ENCODE results near the gene TESK1. TPM values are rescaled to one million over a fixed set of nuclear protein-coding genes. Genes with fewer than 3 reads are reported as not detected.

Gene TESK1
- total RNA-seq, 1 donor from 2014 or later, result 30.9 TPM

- Mint-ChIP-seq H3K36me3 (ENCODE audit: low read depth, unreplicated experiment) (peaks cover 20% of the 10 kb centered on the region), H3K4me3 (ENCODE audit: unreplicated experiment) (no peak overlapping the region), H3K4me1 (ENCODE audit: low read depth, unreplicated experiment) (peaks cover 12% of the 10 kb centered on the region), H3K9me3 (ENCODE audit: unreplicated experiment) (peaks cover 3% of the 10 kb centered on the region), H3K27me3 (ENCODE audit: low read depth, unreplicated experiment) (no peaks in the 10 kb centered on the region), H3K27ac (ENCODE audit: unreplicated experiment) (peak overlapping the region; percentile 6)
- FAIRE-seq (no peak), DNase-seq (ENCODE audit: low read depth) (no peak)
- Histone ChIP-seq H2AFZ (ENCODE audit: low read depth, low read length) (no peak overlapping the region), H3K79me2 (ENCODE audit: insufficient read depth, low read length) (no peaks in the 10 kb centered on the region), H3K27ac (ENCODE audit: low read depth, low read length) (no peak overlapping the region), H3K9ac (ENCODE audit: low read length) (no peak overlapping the region), H3K27me3 (ENCODE audit: insufficient read depth, low read length) (no peaks in the 10 kb centered on the region), H4K20me1 (ENCODE audit: insufficient read depth, low read length) (peaks cover 7% of the 10 kb centered on the region), H3K4me2 (ENCODE audit: low read length) (no peak overlapping the region), H3K36me3 (ENCODE audit: insufficient read depth, low read length) (peaks cover 15% of the 10 kb centered on the region), H3K4me3 (ENCODE audit: insufficient read depth, low read depth, low read length) (no peak overlapping the region), H3K9me3 (ENCODE audit: insufficient read depth, low read depth, low read length) (no peaks in the 10 kb centered on the region), H3K4me1 (ENCODE audit: insufficient read depth, low read length) (peaks cover 4% of the 10 kb centered on the region)
- no peak for TF ChIP-seq CTCF (IDR thresholded peaks at IDR 0.05; ENCODE audit: insufficient read depth, low read depth, low read length)
- TF ChIP-seq EZH2 (IDR thresholded peaks at IDR 0.05; ENCODE audit: insufficient read depth, low read length), result no peak
Observed at GRCh38 chr9:35562895-35563780, 41.9 kb upstream of the TESK1 start.

GRCh38 chr9:35563791-35564197, 41.3 kb upstream of the TESK1 start:
- DNase-seq (ENCODE audit: low read depth) (no peak), FAIRE-seq (no peak)
- H3K4me1 ChIP-seq (ENCODE audit: insufficient read depth, low read length), result peaks cover 4% of the 10 kb centered on the region
- no peak overlapping the region for H2AFZ ChIP-seq (ENCODE audit: low read depth, low read length)
- Mint-ChIP-seq H3K27ac (ENCODE audit: unreplicated experiment) (peak overlapping the region; percentile 6), H3K36me3 (ENCODE audit: low read depth, unreplicated experiment) (peaks cover 19% of the 10 kb centered on the region), H3K4me3 (ENCODE audit: unreplicated experiment) (no peak overlapping the region), H3K9me3 (ENCODE audit: unreplicated experiment) (peaks cover 3% of the 10 kb centered on the region), H3K4me1 (ENCODE audit: low read depth, unreplicated experiment) (peaks cover 12% of the 10 kb centered on the region), H3K27me3 (ENCODE audit: low read depth, unreplicated experiment) (no peaks in the 10 kb centered on the region)
- H3K79me2 ChIP-seq (ENCODE audit: insufficient read depth, low read length), result no peaks in the 10 kb centered on the region
- no peaks in the 10 kb centered on the region for H3K9me3 ChIP-seq (ENCODE audit: insufficient read depth, low read depth, low read length)
- H3K27me3 ChIP-seq (ENCODE audit: insufficient read depth, low read length), result no peaks in the 10 kb centered on the region
- H4K20me1 ChIP-seq (ENCODE audit: insufficient read depth, low read length), result peaks cover 5% of the 10 kb centered on the region
- no peak overlapping the region for H3K27ac ChIP-seq (ENCODE audit: low read depth, low read length)
- peaks cover 9% of the 10 kb centered on the region for H3K36me3 ChIP-seq (ENCODE audit: insufficient read depth, low read length)
- no peak for TF ChIP-seq EZH2 (IDR thresholded peaks at IDR 0.05; ENCODE audit: insufficient read depth, low read length)
- TF ChIP-seq CTCF (IDR thresholded peaks at IDR 0.05; ENCODE audit: insufficient read depth, low read depth, low read length), result no peak
- H3K9ac ChIP-seq (ENCODE audit: low read length), result no peak overlapping the region
- H3K4me2 ChIP-seq (ENCODE audit: low read length), result no peak overlapping the region
- no peak overlapping the region for H3K4me3 ChIP-seq (ENCODE audit: insufficient read depth, low read depth, low read length)

GRCh38 chr9:35564658-35565061, 40.4 kb upstream of the TESK1 start:
- Histone ChIP-seq H3K4me1 (ENCODE audit: insufficient read depth, low read length) (peaks cover 4% of the 10 kb centered on the region), H3K4me2 (ENCODE audit: low read length) (no peak overlapping the region), H2AFZ (ENCODE audit: low read depth, low read length) (no peak overlapping the region), H4K20me1 (ENCODE audit: insufficient read depth, low read length) (no peaks in the 10 kb centered on the region), H3K9ac (ENCODE audit: low read length) (no peak overlapping the region), H3K36me3 (ENCODE audit: insufficient read depth, low read length) (peaks cover 4% of the 10 kb centered on the region), H3K9me3 (ENCODE audit: insufficient read depth, low read depth, low read length) (no peaks in the 10 kb centered on the region), H3K27ac (ENCODE audit: low read depth, low read length) (no peak overlapping the region), H3K4me3 (ENCODE audit: insufficient read depth, low read depth, low read length) (no peak overlapping the region), H3K27me3 (ENCODE audit: insufficient read depth, low read length) (no peaks in the 10 kb centered on the region), H3K79me2 (ENCODE audit: insufficient read depth, low read length) (no peaks in the 10 kb centered on the region)
- FAIRE-seq, result no peak
- DNase-seq (ENCODE audit: low read depth), result no peak
- no peak overlapping the region for H3K4me3 Mint-ChIP-seq (ENCODE audit: unreplicated experiment)
- no peak overlapping the region for H3K27ac Mint-ChIP-seq (ENCODE audit: unreplicated experiment)
- peaks cover 12% of the 10 kb centered on the region for H3K4me1 Mint-ChIP-seq (ENCODE audit: low read depth, unreplicated experiment)
- no peaks in the 10 kb centered on the region for H3K27me3 Mint-ChIP-seq (ENCODE audit: low read depth, unreplicated experiment)
- no peak for TF ChIP-seq CTCF (IDR thresholded peaks at IDR 0.05; ENCODE audit: insufficient read depth, low read depth, low read length)
- H3K36me3 Mint-ChIP-seq (ENCODE audit: low read depth, unreplicated experiment), result peaks cover 15% of the 10 kb centered on the region
- peaks cover 3% of the 10 kb centered on the region for H3K9me3 Mint-ChIP-seq (ENCODE audit: unreplicated experiment)
